Occipital lobe (tissue), 2 donors: Measurements from ENCODE around the gene NDUFS4. TPM values are rescaled to one million over a fixed set of nuclear protein-coding genes. Genes with fewer than 3 reads are reported as not detected.
"Not testable (repeated sequence)": the region's sequence is repeated elsewhere in the genome, so short reads cannot be mapped to it uniquely, and the experiment has no call there.

ENCODE experiments used
- DNase-seq: peaks from one replicate; lab custom pipeline; 2025; lab: John Stamatoyannopoulos, UW
- total RNA-seq: library from RNA; depleted of rRNA; stranded (reverse); fragments of >200 nt; gene quantifications from one replicate; pipeline ENCODE4 v1.2.3, GENCODE V29; 2014

Gene NDUFS4
- total RNA-seq, 1 donor from 2014 or later: 87.8 TPM

DNA sequence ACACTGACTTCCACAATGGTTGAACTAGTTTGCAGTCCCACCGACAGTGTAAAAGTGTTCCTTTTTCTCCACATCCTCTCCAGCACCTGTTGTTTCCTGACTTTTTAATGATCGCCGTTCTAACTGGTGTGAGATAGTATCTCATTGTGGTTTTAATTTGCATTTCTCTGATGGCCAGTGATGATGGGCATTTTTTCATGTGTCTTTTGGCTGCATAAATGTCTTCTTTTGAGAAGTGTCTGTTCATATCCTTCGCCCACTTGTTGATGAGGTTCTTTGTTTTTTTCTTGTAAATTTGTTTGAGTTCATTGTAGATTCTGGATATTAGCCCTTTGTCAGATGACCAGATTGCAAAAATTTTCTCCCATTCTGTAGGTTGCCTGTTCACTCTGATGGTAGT, 100.1 kb downstream of the NDUFS4 start:
- DNase-seq: not testable (repeated sequence)

DNA sequence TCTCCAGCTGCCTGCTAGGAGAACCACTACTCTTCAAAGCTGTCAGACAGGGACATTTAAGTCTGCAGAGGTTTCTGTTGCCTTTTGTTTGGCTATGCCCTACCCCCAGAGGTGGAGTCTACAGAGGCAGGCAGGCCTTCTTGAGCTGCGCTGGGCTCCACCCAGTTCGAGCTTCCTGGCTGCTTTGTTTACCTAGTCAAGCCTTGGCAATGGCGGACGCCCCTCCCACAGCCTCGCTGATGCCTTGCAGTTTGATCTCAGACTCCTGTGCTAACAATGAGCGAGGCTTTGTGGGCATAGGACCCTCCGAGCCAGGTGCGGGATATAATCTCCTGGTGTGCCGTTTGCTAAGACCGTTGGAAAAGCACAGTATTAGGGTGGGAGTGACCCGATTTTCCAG, 104.9 kb downstream of the NDUFS4 start:
- not testable (repeated sequence) for DNase-seq

DNA sequence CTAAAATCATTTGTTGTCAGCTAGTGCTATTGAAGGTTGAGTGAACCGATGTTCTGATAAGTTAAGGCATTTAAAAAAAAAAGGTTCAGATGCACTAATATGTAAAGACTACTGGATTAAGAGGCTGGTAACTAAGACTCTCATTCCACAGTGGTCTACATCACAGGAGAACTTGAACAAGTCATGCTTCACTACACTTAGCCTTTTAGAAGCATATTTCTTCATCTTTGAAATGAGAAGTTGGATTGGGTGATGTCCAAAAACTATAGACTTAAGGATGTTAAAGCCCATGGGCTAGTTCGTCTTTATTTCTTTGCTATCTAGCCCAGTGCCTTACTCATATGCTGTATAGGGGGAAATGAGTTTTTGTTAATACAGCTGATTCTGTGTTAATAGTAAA, 107.2 kb downstream of the NDUFS4 start:
- no peak for DNase-seq

GRCh38 chr5:53671447-53671846, 111.0 kb downstream of the NDUFS4 start:
- no peak for DNase-seq

DNA sequence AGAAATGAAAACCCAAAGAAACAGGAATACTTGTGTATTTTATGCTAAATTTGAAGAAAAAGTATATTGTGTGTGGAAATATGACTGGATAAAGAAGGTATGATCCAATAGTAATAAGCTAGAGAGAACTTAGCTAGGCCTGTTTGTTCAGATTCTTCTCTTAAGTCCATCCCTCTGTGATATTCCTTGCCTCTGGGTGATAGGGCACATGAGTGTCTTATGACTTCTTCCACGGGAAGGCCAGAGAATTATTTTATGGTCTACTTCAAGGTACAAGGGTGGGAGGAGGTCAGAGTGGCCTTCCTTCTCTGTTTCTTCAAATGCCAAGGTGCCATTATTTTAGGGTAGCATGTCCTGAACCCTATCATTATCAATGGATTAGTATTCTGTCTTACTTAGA, 113.7 kb downstream of the NDUFS4 start:
- no peak for DNase-seq

DNA sequence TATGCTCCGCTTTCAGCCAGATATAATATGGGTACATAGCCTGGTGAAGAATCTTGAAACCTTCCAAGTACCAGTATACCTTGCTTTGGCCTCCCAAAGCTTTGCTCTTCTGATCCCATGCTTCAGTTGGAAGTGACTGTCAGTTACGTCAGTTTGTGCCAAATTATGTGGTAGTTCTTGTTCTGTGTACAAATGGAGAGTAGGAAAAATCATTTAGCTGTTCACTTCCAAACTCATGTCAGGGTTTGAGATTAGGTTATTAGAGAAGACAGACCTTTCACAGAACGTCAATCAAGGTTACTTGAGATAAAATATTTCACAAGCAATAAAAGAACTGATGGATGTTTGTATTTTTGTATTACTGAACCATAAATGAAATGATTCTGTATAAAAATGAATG, 117.2 kb downstream of the NDUFS4 start:
- no peak for DNase-seq

DNA sequence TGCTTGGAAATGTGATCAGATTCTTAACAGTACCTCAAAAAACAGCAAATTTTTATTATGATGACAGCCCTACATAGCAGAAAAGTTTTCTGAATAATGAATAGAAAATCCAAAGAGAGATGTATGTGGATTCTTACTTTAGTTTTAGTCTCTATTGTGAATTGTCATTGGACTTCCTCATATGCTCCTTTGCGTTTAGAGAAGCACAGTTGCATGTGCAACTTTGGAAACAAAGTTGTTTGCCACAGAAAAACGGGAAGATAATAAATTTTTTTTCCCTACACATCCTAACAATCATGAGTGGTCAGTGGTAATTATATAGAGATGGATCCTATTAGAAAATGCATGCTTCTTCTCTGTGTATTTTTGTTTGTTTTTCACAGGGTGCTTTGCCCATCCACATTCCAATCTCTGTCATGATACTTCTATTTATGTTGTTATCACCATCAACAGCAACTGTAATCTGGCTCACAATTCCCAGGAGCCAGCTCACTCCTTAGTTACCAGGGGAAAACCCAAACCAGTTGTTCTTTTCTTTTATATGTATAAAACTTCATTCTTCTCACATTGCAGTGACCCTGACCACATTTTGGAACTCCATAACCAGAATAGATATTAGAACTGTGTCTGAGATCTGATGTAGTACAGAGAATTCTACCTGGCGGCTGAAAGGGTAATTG, 118.7 kb downstream of the NDUFS4 start:
- no peak for DNase-seq

DNA sequence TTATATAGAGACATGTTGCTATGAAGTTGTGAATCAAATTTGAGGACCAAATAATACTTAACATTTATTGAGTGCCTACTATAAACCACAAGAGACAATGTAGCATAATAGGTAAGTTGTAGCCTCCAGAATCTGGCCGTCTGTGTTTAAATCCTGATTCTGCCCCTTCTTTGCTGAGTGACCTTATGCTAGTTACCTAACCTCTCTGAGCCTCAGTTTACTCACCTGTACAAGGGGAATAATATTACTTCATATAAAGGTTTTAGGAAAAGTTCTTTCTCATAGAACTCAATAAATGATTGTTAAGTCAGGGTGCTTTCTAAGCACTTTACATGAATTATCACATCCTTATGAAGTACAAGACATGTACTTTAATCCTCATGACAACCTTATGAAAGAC, 120.6 kb downstream of the NDUFS4 start:
- DNase-seq: no peak

DNA sequence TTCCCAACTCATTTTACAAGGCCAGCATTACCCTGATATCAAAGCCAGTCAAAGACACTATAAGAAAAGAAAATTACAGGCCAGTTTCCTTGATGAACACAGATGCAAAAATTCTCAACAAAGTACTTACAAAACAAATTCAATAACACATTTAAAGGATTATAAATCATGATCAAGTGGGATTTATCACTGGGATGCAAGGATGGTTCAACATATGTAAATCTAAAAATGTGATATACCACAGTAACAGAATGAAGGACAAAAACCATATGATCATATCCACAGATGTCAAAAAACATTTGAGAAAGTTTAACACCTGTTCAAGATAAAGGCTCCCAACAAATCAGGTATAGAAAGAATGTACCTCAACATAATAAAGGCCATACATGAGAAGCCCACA, 130.6 kb downstream of the NDUFS4 start:
- DNase-seq: no peak

DNA sequence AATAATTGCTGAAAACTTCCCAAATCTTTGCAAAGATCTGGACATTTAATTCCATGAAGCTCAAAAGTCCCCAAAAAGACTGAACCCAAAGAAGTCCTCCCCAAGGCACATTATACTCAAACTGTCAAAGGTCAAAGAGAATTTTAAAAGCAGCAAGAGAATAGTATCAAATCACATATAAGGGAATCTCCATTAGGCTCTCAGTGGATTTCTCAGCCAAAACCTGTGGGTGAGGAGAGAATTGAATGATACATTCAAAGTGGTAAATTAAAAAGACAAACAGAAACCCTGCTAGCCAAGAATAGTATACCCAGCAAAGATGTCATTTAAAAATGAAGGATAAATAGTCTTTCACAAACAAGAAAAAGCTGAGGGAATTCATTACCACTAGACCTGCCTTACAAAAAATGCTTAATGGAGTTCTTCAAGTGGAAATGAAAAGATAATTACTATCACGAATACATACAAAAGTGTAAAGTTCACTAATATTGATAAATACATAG, 134.1 kb downstream of the NDUFS4 start:
- DNase-seq: no peak

GRCh38 chr5:53710405-53710804, 150.0 kb downstream of the NDUFS4 start:
- DNase-seq: not testable (repeated sequence)

DNA sequence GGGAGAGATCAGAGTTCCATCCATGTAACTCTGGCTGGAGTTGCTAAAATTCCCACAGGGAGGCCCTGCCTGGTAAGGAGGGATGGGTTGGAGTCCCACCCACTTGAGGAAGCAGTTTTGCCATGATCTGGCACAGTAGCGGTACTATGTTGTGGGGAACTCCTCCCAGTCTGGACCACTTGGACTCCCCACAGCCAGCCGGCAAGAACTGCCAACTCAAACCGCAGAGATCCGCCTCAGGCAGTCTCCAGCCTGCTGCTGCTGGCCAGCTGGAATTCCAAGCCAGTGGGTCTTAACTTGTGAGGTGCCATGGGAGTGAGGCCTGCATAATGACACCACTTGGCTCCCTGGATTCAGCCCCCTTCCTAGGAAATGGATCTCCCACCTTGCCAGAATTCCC, 151.9 kb downstream of the NDUFS4 start:
- no peak for DNase-seq

GRCh38 chr5:53713978-53714666, 153.7 kb downstream of the NDUFS4 start:
- no peak for DNase-seq

DNA sequence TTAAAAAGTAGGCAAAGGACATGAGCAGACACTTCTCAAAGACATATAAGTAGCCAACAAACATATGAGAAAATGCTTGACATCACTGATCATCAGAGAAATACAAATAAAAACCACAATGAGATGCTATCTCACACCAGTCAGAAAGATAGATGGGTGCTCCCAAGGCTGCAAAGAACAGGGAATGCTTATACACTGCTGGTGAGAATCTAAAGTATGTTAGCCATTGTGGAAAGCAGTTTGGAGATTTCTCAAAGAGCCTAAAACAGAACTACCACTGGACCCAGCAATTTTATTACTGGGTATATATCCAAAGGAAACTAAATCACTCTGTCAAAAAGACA, 154.2 kb downstream of the NDUFS4 start:
- no peak for DNase-seq

GRCh38 chr5:53726121-53726520, 165.7 kb downstream of the NDUFS4 start:
- DNase-seq: no peak

DNA sequence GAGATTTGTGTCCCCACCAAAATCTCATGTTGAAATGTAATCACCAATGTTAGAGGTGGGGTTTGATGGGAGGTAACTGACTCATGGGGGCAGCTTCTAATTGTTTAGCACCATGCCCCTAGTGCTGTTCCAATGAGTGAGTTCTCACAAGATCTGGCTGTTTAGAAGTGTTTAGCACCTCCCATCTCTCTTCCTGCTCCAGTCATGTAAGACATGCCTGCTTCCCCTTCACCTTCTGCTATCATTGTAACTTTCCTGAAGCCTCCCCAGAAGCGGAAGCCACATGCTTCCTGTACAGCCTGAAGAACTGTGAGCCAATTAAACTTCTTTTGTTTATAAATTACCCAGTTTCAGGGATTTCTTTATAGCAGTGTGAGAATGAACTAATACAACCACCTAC, 170.5 kb downstream of the NDUFS4 start:
- no peak for DNase-seq

Other genes starting within 250 kb of the NDUFS4 start
- gene FST, start 80.0 kb upstream of the NDUFS4 start, total RNA-seq: 3.0 TPM